ENCODE results near the gene LSM14A. TPM values are rescaled to one million over a fixed set of nuclear protein-coding genes. Genes with fewer than 3 reads are reported as not detected.
A peak's percentile ranks its signal among the peaks of the same experiment; 100 is the strongest.

LSM14A gene
- polyA plus RNA-seq, 1 experiment, result 79.6 TPM

- POLR2A ChIA-PET, result no interaction called here
- no peak overlapping the region for H3K4me3 ChIP-seq (ENCODE audit: low read depth, low read length)
- CTCF ChIA-PET, result interaction anchor here (0.7 to 1.4 kb wide), 4 partner anchors 10 to 63 kb away, joined by 3 to 7 read pairs (median 4); no protein-coding TSS in a partner anchor
These were observed 102.7 kb downstream of the LSM14A start for GRCh38 chr19:34274827-34275625.

GRCh38 chr19:34275705-34276104 is 103.4 kb downstream of the LSM14A start:
- Histone ChIP-seq H3K27me3 (ENCODE audit: control insufficient read depth, insufficient read depth, low read length) (no peaks in the 10 kb centered on the region), H3K36me3 (ENCODE audit: control insufficient read depth, insufficient read depth, low read length) (peaks cover 1% of the 10 kb centered on the region; the same call in 1 of the 2 replicates), H3K4me3 (ENCODE audit: low read depth, low read length) (no peak overlapping the region)
- ChIA-PET CTCF (no interaction called here), POLR2A (no interaction called here)
- no peak for TF ChIP-seq CTCF (IDR thresholded peaks at IDR 0.05; ENCODE audit: insufficient read depth, low read depth, low read length)
- DNase-seq (ENCODE audit: low read depth), result no peak

More at GRCh38 chr19:34274827-34275625, 102.7 kb downstream of the LSM14A start:
- DNase-seq (ENCODE audit: low read depth), result peak; percentile 91
- no peak for TF ChIP-seq CTCF (IDR thresholded peaks at IDR 0.05; ENCODE audit: insufficient read depth, low read depth, low read length)
- Histone ChIP-seq H3K36me3 (ENCODE audit: control insufficient read depth, insufficient read depth, low read length) (peaks cover 1% of the 10 kb centered on the region; the same call in 1 of the 2 replicates), H3K27me3 (ENCODE audit: control insufficient read depth, insufficient read depth, low read length) (no peaks in the 10 kb centered on the region)

- DNase-seq (ENCODE audit: low read depth), result no peak
- CTCF ChIA-PET, result interaction anchor here (1.2 kb wide), 1 partner anchor 60 kb away, joined by 4 read pairs; no protein-coding TSS in a partner anchor
- Histone ChIP-seq H3K4me3 (ENCODE audit: low read depth, low read length) (no peak overlapping the region), H3K27me3 (ENCODE audit: control insufficient read depth, insufficient read depth, low read length) (no peaks in the 10 kb centered on the region), H3K36me3 (ENCODE audit: control insufficient read depth, insufficient read depth, low read length) (peaks cover 3% of the 10 kb centered on the region)
- no peak for TF ChIP-seq CTCF (IDR thresholded peaks at IDR 0.05; ENCODE audit: insufficient read depth, low read depth, low read length)
- POLR2A ChIA-PET, result no interaction called here
These were observed 104.3 kb downstream of the LSM14A start for GRCh38 chr19:34276614-34277013.

- ChIA-PET POLR2A (no interaction called here), CTCF (interaction anchor here (1.2 kb wide), 1 partner anchor 59 kb away, joined by 4 read pairs; no protein-coding TSS in a partner anchor)
- no peak for DNase-seq (ENCODE audit: low read depth)
- Histone ChIP-seq H3K4me3 (ENCODE audit: low read depth, low read length) (no peak overlapping the region), H3K27me3 (ENCODE audit: control insufficient read depth, insufficient read depth, low read length) (no peaks in the 10 kb centered on the region), H3K36me3 (ENCODE audit: control insufficient read depth, insufficient read depth, low read length) (peaks cover 3% of the 10 kb centered on the region)
- no peak for TF ChIP-seq CTCF (IDR thresholded peaks at IDR 0.05; ENCODE audit: insufficient read depth, low read depth, low read length)
These were observed 104.9 kb downstream of the LSM14A start for GRCh38 chr19:34277244-34277643.

GRCh38 chr19:34278783-34279182 is 106.5 kb downstream of the LSM14A start:
- CTCF ChIA-PET, result no interaction called here
- DNase-seq (ENCODE audit: low read depth), result no peak
- Histone ChIP-seq H3K36me3 (ENCODE audit: control insufficient read depth, insufficient read depth, low read length) (peaks cover 3% of the 10 kb centered on the region), H3K4me3 (ENCODE audit: low read depth, low read length) (no peak overlapping the region), H3K27me3 (ENCODE audit: control insufficient read depth, insufficient read depth, low read length) (no peaks in the 10 kb centered on the region)
- POLR2A ChIA-PET, result no interaction called here
- no peak for TF ChIP-seq CTCF (IDR thresholded peaks at IDR 0.05; ENCODE audit: insufficient read depth, low read depth, low read length)

Other genes with a start within 250 kb of the LSM14A start
- gene GARRE1, start 82.0 kb downstream of the LSM14A start, polyA plus RNA-seq (2011; rRNA removed), result 16.7 and 18.7 TPM in 2 replicates
- gene GPI, start 192.7 kb downstream of the LSM14A start, polyA plus RNA-seq (2011; rRNA removed), result 159 and 262 TPM in 2 replicates
- 9.2 and 9.3 TPM in 2 replicates for gene PDCD2L, start 231.9 kb downstream of the LSM14A start, polyA plus RNA-seq (2011; rRNA removed)